Thyroid gland (tissue), 4 donors: ENCODE data around the gene WDR70. TPM values are rescaled to one million over a fixed set of nuclear protein-coding genes. Genes with fewer than 3 reads are reported as not detected.
"Not testable (repeated sequence)": the region's sequence is repeated elsewhere in the genome, so short reads cannot be mapped to it uniquely, and the experiment has no call there.

ENCODE experiments used
- DNase-seq, 2 donors: peaks; one replicate each; pipeline ENCODE4 v3.0.0-alpha.2; 2019
- H3K27ac ChIP-seq, 3 donors: fragments of 200-600 bp; sonication (generic); 1 replicate in 2 of 3; 2 replicates in 1 of 3; pipeline ENCODE4 v1.5.1; 2016 to 2019; ENCODE audit warnings: mild to moderate bottlenecking in 1 of 3, moderate library complexity in 1 of 3
- H3K27me3 ChIP-seq: fragments of 200-600 bp; sonication (generic); one replicate; pipeline ENCODE4 v1.5.1; 2019
- H3K36me3 ChIP-seq, 2 donors: fragments of 200-600 bp; sonication (generic); one replicate each; pipeline ENCODE4 v1.5.1; 2016 to 2019
- H3K4me1 ChIP-seq, 2 donors: fragments of 200-600 bp; sonication (generic); one replicate each; pipeline ENCODE4 v1.5.1; 2017 to 2019
- H3K4me3 ChIP-seq, 3 donors: fragments of 200-600 bp; sonication (generic); replicated peaks in 1 of 3; 1 replicate in 2 of 3; 2 replicates in 1 of 3; pipeline ENCODE4 v1.5.1; 2016; ENCODE audit warnings: mild to moderate bottlenecking in 1 of 3
- H3K9me3 ChIP-seq: fragments of 200-600 bp; sonication (generic); one replicate; pipeline ENCODE4 v1.5.1; 2017
- POLR2A ChIP-seq, 2 donors: fragments of 450-650 bp; IDR thresholded peaks; one replicate each; pipeline ENCODE4 v1.6.1; 2017; ENCODE audit warnings: antibody characterized with exemption in 2 of 2, mild to moderate bottlenecking in 2 of 2, moderate library complexity in 1 of 2
- WGBS, 2 donors: methylation state at CpG; one replicate each; pipeline ENCODE4 v1.1.5; 2017; 5-methylcytosine and 5-hydroxymethylcytosine counted together
- intact Hi-C: fragments of 100-400 bp; cut with DNase I; formaldehyde crosslinking; loops from one replicate; pipeline ENCODE4 v1.15.1; 2023
- total RNA-seq, 4 donors: library from RNA; depleted of rRNA; stranded (reverse); fragments of >200 nt; gene quantifications; one replicate each; pipeline ENCODE4 v1.2.3, GENCODE V29; 2016
- TF ChIP-seq, protein P1 (sequence below), 6 experiments: fragments of 200-600 bp in 3 of 6; fragments of 450-650 bp in 3 of 6; sonication (generic) in 3 of 6; IDR thresholded peaks; one replicate each; pipeline ENCODE4 v1.5.1; 2016 to 2019; ENCODE audit warnings: antibody characterized with exemption in 6 of 6, mild to moderate bottlenecking in 2 of 6, inconsistent platforms in 1 of 6, moderate library complexity in 1 of 6

WDR70 gene
- total RNA-seq, 4 donors from 2014 or later = 31.3 to 103 (median 33.5) TPM

DNA sequence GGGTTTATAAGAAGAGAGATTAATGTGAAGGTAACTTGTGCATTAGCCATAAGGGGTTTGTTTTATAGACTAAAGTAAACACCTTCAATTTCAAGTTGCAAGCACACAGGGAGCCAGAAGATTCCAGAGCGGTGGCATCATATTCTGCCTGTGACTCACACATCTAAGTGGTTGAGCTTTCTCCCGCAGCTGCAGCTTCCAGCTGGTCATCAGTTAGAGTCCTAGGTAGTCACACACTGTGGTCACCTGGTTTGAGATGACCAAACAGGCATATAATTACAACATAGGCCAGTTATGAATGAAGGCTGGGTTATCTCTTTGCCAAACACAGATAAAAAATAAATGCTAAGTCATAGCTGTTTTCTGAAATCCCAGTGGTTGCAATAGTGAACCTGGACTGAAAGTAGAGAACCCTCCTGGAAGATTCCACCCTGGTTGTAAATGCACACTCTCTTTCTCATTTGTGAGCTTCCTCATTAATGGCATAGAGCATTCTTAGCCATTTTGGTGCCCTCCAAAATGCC lies 289.5 kb downstream of the WDR70 start:
- H3K4me1 ChIP-seq = peaks cover 0 to 3% of the 10 kb centered on the region in 2 donors
- H3K4me3 ChIP-seq = no peak overlapping the region
- no peak overlapping the region for H3K27ac ChIP-seq
- no peaks in the 10 kb centered on the region for H3K36me3 ChIP-seq
- peak; percentile 64 to 79 for DNase-seq
- intact Hi-C loops = no loop called here
- H3K9me3 ChIP-seq = no peaks in the 10 kb centered on the region
- TF ChIP-seq POLR2A (IDR thresholded peaks at IDR 0.05) = no peak
- TF ChIP-seq, protein P1, sequence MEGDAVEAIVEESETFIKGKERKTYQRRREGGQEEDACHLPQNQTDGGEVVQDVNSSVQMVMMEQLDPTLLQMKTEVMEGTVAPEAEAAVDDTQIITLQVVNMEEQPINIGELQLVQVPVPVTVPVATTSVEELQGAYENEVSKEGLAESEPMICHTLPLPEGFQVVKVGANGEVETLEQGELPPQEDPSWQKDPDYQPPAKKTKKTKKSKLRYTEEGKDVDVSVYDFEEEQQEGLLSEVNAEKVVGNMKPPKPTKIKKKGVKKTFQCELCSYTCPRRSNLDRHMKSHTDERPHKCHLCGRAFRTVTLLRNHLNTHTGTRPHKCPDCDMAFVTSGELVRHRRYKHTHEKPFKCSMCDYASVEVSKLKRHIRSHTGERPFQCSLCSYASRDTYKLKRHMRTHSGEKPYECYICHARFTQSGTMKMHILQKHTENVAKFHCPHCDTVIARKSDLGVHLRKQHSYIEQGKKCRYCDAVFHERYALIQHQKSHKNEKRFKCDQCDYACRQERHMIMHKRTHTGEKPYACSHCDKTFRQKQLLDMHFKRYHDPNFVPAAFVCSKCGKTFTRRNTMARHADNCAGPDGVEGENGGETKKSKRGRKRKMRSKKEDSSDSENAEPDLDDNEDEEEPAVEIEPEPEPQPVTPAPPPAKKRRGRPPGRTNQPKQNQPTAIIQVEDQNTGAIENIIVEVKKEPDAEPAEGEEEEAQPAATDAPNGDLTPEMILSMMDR (IDR thresholded peaks at IDR 0.05) = no peak
- 36 to 47% methylated on average over 2 of the region's 2 CpGs for WGBS, 2 donors
- no peaks in the 10 kb centered on the region for H3K27me3 ChIP-seq

DNA sequence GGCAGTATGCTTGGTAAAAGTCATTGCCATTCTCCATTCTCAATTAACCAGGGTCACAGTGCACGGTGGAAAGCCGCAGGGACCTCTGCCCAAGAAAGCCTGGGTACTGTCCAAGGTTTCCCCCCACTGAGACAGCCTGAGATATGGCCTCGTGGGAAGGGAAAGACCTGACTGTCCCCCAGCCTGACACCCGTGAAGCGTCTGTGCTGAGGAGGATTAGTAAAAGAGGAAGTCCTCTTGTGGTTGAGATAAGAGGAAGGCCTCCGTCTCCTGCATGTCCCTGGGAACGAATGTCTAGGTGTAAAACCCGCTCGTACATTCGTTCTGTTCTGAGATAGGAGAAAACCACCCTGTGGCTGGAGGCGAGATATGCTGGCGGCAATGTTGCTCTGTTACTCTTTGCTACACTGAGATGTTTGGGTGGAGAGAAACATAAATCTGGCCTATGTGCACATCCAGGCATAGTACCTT lies 293.0 kb downstream of the WDR70 start:
- H3K9me3 ChIP-seq, H3K4me3 ChIP-seq, H3K4me1 ChIP-seq, DNase-seq, intact Hi-C loops, H3K27me3 ChIP-seq, H3K27ac ChIP-seq, H3K36me3 ChIP-seq: not testable (repeated sequence)
- WGBS, 2 donors = 70 to 80% methylated on average over 12 of the region's 12 CpGs

DNA sequence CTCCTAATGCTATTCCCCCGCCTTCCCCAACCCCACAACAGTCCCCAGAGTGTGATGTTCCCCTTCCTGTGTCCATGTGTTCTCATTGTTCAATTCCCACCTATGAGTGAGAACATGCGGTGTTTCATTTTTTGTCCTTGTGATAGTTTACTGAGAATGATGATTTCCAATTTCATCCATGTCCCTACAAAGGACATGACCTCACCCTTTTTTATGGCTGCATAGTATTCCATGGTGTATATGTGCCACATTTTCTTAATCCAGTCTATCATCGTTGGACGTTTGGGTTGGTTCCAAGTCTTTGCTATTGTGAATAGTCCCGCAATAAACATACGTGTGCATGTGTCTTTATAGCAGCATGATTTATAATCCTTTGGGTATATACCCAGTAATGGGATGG lies 295.2 kb downstream of the WDR70 start:
- WGBS, 2 donors = 98 to 100% methylated on average over 6 of the region's 6 CpGs
- H3K27ac ChIP-seq, intact Hi-C loops, H3K4me1 ChIP-seq, H3K9me3 ChIP-seq, H3K27me3 ChIP-seq, H3K36me3 ChIP-seq, DNase-seq, H3K4me3 ChIP-seq: not testable (repeated sequence)

DNA sequence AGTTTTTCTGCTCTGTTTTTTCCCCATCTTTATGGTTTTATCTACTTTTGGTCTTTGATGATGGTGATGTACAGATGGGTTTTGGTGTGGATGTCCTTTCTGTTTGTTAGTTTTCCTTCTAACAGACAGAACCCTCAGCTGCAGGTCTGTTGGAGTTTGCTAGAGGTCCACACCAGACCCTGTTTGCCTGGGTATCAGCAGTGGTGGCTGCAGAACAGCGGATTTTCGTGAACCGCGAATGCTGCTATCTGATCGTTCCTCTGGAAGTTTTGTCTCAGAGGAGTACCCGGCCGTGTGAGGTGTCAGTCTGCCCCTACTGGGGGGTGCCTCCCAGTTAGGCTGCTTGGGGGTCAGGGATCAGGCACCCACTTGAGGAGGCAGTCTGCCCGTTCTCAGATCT lies 300.2 kb downstream of the WDR70 start:
- H3K4me3 ChIP-seq, H3K9me3 ChIP-seq, H3K27me3 ChIP-seq, H3K27ac ChIP-seq, DNase-seq, intact Hi-C loops, H3K4me1 ChIP-seq, H3K36me3 ChIP-seq: not testable (repeated sequence)
- 94 to 95% methylated on average over 8 of the region's 8 CpGs for WGBS, 2 donors

DNA sequence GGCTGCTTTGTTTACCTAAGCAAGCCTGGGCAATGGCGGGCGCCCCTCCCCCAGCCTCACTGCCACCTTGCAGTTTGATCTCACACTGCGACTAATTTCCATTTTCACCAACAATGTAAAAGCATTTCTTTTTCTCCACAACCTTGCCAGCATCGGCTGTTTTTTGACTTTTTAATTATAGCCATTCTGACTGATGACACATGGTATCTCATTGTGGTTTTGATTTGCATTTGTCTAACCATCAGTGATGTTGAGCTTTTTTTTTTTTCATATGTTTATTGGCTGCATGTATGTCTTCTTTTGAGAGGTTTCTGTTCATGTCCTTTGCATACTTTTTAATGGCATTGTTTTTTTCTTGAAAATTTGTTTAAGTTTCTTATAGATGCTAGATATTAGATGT lies 300.8 kb downstream of the WDR70 start:
- H3K4me1 ChIP-seq, H3K27ac ChIP-seq, intact Hi-C loops, H3K9me3 ChIP-seq, H3K27me3 ChIP-seq, H3K4me3 ChIP-seq, DNase-seq, H3K36me3 ChIP-seq: not testable (repeated sequence)
- WGBS, 2 donors = 96 to 99% methylated on average over 4 of the region's 4 CpGs

DNA sequence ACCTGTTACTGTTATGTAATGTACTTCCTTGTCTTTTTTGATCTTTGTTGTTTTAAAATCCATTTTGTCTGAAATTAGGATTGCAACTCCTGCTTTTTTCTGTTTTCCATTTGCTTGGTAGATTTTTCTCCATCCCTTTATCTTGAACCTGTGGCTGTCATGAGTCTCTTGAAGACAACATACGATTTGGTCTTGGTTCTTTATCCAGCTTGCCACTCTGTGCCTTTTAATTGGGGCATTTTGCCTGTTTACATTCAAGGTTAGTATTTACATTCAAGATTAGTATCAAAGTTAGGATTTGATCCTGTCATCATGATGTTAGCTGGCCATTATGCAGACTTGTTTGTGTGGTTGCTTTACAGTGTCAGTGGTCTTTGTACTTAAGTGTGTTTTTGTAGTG lies 304.0 kb downstream of the WDR70 start:
- no peaks in the 10 kb centered on the region for H3K27me3 ChIP-seq
- no peak overlapping the region for H3K4me3 ChIP-seq
- TF ChIP-seq, protein P1 (IDR thresholded peaks at IDR 0.05) = no peak
- TF ChIP-seq POLR2A (IDR thresholded peaks at IDR 0.05) = no peak
- no peaks in the 10 kb centered on the region for H3K9me3 ChIP-seq
- DNase-seq = no peak
- no peak overlapping the region for H3K27ac ChIP-seq
- no peaks in the 10 kb centered on the region for H3K36me3 ChIP-seq
- no peaks in the 10 kb centered on the region for H3K4me1 ChIP-seq
- intact Hi-C loops = no loop called here
- 91 to 98% methylated on average over 1 of the region's 1 CpG for WGBS, 2 donors

DNA sequence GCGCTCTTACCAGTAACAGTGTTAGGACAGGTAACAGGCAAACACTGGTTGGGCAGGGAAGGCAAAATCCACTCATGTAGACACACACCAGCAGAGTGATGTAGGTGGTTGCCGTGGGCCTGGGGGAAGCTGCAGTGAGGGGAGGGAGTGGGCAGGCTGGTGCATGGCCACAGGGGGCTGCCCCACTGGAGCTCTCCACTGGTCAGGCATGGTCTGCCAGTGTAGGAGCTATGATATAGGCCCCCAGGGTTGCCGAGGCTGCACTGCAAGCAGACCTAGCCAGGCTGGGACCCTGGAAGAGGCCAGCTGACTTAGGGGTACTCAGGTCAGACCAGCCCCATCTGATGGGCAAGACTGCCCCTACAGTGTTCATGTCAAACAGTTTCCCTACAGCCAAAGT lies 306.1 kb downstream of the WDR70 start:
- H3K4me1 ChIP-seq = no peaks in the 10 kb centered on the region
- no peaks in the 10 kb centered on the region for H3K36me3 ChIP-seq
- H3K4me3 ChIP-seq = no peak overlapping the region
- intact Hi-C loops = no loop called here
- DNase-seq = no peak
- no peaks in the 10 kb centered on the region for H3K27me3 ChIP-seq
- WGBS, 2 donors = 100% methylated on average over 1 to 2 of the region's 3 CpGs
- no peak overlapping the region for H3K27ac ChIP-seq
- no peaks in the 10 kb centered on the region for H3K9me3 ChIP-seq
- TF ChIP-seq, protein P1 (IDR thresholded peaks at IDR 0.05) = no peak
- TF ChIP-seq POLR2A (IDR thresholded peaks at IDR 0.05) = no peak
